ENCODE data around the gene AHDC1.

The AHDC1 gene

DNA sequence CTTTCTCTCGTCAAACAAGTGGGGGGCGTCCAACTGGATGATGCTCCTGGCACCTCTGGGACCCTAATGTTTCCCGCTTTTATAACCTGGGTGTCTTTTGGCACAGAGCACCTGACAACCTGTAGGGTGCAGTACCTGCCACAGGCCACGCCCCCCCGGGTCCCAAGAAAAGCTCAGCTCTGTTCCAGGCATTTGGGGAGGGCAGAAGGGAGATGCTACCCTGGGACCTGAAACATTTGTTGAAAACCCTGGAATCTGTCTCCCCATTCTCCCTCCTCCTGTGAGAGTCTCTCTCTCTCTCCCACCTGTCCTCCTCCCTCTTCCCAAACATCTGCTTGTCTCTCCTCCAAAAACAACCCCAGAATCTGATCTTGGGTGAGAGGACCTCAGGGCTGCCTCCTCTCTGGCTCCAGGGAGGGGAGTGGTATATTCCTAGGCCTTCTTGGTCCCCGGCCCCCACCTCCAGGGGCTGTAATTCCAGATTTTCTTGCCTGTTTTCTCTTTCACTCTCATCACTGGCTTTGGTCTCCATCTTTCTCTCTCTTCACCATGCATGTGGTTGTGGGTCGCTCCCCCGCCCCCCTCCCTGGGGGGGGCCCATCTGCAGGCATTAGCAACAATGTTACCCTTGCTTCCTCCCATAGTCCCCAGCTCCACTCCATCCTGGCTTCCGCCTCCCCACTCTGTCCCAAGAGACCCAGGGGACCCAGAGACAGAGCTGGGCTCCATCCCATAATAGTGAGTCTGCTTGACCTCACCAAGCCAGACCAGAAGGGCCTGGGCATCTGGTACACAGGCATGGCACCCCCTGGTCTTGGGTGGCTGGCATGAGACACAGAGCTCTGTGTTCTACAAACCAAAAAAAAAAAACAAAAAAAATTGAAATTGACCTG is 4.1 kb downstream of the AHDC1 start:
- no peak for DNase-seq (ENCODE audit: low read depth)

DNA sequence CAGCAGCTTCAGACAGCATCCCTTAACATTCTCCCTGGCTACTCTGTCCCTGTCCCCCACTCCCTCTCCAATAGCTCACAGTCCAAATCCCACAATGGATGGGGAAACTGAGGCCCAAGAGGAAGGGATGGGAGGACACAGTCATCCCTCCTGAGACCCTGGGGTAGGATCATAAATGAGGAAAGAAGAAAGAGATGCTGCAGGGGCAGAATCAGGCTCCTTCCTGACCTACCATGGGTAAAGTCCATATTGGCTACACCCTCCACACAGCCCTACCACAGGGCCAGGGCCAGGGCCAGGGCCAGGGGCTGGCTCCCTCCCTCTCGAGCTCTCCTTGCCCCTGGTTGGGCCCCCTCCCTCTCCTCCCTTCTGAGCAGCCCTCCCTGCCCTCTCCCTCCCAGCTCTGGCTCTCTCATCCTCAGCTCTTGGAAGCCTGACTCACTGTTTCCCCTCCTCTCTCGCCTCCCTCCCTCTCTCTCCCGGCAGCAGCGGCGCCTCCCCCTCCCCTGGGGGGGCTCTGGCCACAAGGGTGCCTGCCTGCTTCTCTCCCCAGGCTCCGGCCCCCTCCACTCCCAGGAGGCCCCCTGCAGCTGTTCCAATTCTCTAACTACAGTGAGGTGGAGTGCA is 4.9 kb downstream of the AHDC1 start:
- DNase-seq (ENCODE audit: low read depth), result no peak

DNA sequence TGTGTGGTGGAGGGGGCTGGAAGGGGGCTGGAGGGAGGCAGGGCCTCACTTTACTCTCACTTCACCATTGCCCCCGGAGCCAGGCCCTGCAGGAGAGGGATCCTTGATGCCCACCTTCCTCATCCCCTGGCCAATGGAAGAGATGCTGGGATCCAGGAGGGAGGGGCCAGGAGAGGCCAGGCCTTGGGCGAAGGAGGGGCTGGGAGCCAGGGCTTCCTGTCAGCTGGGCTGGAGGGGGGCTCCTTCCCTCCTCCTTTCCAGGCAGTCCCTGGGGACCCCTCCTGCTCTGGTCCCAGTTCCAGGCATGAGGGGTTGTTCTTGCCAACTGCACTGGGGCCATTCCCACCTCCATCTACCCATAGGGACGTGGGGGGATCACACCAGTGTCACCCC is 5.7 kb downstream of the AHDC1 start:
- DNase-seq (ENCODE audit: low read depth), result no peak

DNA sequence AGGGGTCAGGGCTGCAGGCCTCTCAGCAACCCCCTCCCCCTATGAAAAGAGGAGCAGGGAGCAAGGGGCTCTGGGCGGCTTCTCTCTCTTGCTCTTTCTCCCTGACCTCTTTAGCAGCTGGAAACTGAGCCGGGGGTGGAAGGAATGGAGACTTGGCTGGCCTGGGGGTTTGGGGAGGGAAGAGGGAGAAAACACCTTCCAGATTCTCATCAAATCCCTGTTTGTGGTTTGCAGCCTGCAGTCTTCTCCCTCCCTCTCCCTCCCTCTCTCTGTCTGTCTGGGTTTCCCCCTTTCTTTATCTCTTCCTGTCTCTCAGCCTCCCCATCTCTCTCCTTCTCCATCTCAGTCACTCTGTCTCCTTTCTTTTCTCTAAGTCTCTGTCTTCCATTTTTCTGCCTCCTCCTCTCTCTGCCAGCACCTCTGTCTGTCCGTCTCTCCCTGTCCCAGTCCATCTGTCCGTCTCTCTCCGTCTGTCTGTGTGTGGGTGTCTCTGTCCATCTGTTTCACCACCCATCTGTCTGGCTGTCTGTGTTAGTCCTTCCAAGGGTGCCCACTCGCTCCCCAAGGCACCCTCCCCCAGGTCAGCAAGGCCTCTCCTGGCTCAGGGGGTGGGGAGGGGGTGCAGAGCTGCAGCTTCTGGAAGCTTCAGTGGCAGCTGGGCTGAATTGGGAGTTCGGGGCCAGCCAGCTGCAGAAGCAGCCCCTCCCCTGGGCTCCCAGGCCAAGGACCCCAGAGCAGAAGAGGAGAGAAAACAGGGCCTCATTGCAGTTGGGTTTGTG is 6.2 kb downstream of the AHDC1 start:
- no peak for DNase-seq (ENCODE audit: low read depth)

DNA sequence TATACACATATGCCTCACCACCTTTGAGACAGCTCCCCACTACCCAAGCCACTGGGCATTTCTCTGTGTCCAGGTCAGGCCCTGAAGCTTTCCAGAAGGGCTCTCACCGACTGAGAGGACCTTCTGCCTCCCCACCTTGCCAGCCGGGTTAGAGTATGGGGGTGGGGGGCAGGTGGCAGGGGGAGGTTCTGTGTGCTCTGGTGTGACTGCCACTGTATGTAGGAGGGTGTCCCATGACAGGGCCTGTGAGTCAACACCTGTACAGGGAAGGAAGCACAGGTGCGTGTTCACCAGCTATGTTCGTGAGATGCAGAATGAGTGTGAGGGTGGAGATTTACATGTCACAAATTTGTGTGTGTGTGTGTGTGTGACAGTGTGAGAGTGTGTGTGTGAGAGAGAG is 7.0 kb downstream of the AHDC1 start:
- no peak for DNase-seq (ENCODE audit: low read depth)

DNA sequence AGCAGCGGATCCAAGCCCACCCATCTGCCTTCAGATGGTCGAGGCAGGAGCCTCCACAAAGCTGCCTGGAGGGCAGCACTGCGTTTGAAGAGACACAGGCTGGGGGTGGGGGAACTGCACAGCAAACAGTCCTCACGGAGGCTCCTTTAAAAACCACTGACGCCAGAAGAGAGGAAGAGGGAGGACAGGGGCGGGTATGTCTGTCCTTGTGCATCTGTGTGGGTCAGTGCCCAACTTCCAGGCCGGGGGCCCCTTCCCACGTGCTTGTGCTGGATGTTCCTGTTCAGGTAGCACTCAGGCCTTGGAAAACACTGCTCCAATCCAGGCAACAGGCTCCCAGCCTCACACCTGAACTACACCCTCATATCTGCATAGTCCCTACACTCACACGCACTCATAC is 7.7 kb downstream of the AHDC1 start:
- DNase-seq (ENCODE audit: low read depth), result no peak

DNA sequence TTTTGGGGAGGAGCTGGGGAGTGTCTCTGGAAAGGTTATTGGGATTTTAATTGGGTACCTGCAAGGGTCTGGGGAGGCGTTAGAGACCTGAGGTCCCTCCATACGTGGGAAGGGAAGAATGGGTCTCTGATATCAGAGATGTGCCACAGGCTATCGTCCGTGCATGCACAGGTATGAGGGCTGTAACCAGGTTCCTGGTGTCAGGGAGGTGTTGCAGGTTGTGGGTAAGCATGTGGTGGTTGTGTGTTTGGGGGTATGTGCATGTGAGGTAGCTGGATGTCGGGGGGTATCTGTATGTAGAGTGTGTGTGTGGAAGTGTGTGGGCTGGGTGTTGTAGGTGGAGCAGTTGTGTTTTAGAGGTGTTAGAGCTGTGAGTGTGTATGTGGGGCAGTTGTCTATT is 8.3 kb downstream of the AHDC1 start:
- DNase-seq (ENCODE audit: low read depth), result no peak

DNA sequence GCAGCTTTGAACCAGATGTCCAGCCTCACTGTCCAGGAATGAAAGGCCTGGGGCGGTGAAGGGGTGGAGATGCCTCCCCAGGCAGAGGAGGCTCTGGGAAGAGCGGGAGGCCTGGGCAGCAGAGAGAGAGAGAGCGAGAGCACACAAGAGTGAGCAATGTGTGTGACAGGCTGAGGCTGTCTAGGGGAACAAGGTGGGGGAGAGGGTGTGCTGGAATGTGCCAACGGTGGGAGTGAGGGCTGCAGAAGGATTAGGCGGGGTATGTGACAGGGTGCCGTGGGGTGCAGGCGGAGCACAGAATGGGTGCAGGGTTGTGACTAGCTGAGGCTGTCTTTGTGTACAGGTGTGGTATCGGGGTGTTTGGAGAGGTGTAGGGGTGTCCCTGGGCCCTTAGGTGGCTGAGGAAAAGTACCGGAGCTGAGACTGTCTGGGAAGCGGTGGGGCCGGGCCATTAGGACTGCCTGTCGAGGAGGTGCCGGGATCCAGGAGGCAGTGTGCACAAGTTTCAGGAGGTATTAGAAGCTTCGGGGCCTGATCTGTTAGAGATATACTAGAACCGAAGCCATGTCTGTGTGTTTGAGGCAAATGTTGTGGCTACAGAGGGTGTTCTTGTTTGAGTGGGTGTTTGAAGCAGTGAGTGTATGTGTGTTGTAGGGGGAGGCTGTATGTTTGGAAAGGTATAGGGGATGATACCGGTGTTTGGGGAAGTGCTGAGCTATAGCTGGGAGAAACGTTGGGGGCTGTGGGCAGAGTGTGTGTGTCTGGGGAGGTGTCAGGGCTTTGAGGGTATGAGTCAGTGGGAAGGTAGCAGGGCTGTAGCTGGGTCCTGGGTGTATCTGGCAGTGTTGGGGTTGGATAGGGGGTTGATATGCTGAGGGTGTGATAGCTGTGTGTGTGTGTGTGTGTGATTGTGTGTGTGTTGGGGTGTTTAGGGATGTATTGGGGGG is 9.1 kb downstream of the AHDC1 start:
- DNase-seq (ENCODE audit: low read depth), result no peak

DNA sequence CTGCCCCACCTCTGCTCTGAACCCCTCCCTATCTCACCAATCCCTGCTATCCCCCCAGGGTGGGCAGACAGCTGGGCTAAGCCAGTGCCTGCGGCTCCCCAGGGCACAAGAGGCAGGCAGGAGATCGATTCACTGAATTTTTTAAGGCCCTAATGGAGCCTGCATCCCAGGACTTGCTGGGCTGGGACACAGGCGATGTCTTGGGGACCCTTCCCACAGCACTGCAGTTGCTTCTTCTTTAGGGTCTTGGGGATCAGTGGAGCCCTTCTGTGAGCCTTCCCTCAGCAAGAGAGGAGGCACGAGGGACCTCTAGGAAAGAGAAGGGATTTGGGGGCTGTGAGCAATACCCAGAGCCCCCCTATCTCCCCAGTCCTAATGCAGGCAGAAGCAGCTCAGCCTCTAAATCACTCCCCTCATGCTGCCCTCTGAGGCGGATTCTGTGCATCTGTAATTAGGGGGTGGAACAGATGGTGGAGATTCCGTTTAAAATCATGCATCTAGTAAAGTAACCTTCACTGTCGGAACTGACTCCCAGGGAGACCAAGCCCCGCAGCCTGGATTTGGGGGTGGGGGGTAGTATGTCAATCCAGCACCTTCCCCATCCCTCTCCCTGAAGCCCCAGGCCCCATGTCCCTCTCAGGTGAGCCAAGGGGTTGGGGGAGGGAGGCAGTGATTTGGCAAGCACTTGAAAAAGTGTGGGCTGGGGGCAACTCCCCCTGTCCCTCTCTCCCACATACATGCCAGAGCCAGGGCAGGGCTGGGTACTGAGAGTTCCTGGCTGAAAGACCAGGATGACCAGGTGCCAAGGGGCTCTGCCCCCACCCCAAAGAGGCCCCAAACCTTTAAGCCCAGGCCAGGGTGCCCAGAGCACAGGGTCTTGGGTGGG is 10.0 kb downstream of the AHDC1 start:
- DNase-seq (ENCODE audit: low read depth), result no peak

DNA sequence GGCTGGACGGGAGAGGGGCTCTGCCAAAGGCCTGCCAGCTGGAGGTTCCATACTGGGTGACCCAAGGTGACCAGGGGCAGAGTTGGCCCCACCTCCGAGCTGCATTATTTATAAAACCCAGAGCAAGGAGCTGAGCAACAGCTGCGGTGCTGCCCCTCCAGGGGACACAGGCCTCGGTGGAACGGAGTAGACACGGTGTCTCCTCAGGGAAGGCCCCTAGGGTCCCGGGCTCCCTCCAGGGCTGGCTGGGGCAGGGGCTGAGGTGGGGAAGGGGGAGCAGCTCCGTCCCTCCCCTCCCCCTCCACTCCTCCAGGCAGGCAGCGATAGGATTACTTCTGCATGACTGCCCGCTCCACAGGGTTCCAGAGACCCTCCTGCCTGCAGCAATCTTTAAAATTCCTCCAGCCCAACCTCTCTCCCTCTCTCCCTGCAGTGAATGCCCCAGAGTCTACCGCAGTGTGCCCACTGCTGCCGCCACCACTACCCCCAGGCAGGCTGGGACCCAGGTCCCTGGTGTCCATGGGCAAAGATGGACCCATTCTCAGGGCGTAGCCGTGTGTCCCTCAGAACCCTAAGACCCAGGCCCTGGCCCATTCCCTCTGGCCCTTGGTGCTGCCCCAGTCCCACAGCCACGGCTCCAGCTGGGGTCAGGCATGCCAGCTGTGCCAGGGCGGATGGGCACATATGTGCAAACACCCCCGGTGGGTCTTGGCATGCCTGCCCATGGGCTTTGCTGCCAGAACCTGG is 10.8 kb downstream of the AHDC1 start:
- no peak for DNase-seq (ENCODE audit: low read depth)

DNA sequence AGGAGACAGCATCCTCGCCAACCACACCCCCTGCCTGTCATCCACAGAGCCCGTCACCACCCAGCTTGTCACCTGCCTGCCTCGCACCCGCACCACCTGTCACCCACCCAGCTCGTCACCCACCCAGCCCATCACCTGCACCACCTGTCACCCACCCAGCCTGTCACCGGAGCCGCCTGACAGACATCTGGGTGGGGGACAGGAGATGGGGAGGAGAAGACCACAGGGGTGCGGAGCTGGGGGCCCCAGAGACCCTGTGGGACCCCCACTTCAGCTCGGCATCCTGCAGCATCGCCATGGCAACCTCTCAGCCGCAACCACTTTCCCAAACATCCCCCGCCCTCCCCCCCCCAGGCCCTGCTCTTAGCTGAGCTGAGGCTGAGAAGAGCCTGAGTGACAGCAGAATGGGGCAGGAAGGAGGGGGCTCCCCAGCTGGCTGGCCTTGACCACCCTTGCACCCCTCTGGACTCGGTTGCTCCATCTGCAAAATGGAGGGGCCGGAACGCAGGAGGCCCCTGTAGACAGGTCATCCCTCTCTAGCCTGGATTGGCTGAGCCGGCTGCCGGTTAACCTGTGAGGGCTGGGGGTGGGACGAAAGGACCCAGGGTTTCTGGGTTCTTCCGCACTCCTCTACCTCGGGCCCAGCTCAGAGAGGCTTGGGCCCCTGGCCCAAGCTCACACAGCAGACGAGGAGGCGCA is 11.6 kb downstream of the AHDC1 start:
- DNase-seq (ENCODE audit: low read depth), result no peak

DNA sequence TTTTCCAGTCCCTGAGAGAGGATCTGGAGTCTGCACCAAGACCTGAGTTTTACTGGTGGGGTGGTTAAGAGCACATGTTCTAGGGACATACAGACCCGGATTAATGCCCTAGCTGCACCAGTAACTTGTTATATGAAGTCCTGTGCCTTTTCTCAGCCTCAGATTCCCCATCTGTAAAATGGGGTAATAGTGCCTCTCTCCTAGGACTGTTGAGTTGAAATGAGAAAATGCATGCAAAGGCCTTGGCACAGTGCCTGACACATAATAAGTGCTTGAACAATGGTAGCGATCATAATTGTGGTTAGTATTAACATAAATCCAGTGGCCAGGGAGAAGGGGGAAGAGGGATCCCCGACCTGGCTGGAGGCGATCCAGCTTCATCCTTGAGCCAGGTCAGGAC is 12.3 kb downstream of the AHDC1 start:
- no peak for DNase-seq (ENCODE audit: low read depth)

DNA sequence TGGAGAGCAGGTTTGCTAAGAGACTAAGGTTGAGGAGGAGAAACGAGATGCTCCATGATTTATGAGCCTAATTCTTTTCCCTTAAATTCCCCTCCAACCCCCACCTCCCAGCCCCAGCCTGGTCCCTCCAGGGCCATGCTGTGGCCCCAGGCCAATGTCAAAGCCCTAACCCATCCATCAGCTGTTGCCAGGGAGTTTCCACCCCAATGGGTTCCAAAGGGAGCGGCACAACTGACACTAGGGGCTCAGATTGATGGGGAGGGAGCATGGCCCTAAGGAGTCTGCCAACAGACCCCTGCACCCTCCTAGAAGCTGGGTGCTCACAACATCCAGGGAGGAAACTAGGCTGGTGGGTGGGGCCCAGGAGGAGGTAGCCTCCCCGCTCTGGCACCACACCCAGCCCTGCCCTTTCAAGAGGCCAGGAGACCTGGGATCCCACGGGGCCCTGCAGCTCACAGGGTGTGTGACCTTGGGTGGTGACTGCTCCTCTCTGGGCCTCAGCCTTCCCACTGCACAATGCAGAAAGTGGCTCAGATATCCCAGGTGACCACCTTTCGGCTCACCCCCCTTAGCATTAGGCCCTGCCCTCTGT is 12.9 kb downstream of the AHDC1 start:
- DNase-seq (ENCODE audit: low read depth), result no peak

DNA sequence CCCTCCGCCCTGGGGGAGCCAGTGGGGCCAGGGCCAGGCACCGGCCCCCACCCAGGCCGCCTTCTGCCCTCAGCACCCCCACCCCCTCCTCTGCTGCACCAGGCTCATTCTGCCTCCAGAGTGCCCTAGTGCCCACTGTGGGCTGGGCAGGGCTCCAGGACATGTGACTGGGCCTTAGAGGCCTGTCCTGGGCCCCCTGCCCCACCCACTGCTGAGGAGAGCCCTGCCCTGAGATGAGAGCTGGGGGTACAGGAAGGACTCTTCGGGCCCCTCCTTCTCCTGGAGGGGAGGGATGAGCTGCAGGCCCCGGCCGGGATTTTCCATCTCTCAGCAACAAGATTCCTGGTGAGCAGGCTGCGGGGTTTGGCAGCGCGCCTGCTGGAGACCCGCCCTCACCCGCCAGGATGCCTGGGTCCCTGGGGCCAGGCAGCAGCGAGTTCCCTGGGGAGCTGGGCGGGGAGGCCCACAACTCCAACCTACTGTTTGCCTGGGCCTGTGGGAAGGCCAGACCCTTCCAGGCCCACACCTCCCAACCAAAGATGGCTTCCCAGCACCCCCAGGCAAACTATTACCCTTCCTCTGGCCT is 14.0 kb downstream of the AHDC1 start:
- DNase-seq (ENCODE audit: low read depth), result no peak

DNA sequence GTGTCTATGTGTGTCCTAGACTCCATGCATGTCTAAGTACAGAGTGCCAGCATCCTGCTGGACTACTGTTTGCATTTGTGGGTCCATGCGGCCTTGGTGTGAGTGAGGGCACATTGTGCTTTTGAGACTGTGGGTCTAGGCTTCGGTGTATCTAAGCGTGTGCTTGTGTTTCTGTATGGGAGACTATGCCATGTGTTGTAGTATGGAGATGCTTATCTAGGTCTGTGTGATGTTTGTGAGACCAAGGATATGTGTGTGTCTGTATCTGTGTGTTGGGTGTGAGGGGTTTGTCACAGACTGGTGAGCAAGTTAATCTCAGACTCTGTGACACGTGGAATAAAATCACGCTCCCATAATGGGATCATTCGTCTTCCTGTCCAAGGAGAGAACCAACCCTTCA is 14.5 kb downstream of the AHDC1 start:
- DNase-seq (ENCODE audit: low read depth), result no peak

DNA sequence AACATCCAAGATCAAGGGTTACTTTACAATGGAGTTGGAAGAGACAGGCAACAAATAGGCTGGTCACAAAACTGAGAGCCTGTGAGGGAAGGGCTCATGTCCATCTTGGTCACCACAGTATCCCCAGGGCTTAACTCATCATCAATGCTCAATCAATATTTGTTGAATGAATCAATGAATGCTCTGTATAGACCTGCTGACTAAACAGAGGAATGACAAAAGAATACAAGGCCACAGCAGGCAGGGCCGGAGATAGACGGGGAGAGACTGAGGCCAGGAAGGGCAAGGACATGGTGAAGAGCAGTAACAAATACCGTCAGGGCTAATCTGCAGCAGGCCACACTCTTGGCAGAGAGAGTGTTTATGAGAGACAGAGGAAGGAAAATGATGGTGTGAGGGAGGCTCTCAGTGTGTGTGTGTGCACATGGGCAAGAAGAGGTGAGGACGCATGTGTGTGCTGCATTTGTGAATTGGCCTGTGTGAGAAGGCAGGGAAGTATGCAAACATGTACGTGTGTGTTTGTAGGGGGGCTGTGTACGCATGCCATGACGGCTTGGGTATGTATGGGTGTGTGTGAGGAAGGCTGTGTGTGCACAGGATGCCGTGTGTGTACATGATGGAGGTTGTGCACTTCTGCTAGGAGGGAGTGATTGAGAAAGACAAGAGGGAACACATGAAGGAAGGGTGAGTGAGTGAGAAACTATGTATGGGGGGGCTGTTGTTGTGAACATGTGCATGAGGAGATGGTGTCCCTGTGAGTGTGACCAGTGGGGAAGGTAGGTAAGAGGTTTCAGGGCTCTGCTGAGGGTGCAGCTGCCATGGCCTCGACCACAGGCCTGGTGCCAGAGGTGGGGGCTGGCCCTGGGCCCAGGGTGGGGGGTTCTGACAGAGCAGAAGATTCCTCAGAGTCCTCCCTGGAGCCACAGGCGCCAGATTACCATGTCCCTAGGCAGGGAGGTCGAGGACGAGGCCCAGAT is 15.4 kb downstream of the AHDC1 start:
- no peak for DNase-seq (ENCODE audit: low read depth)

DNA sequence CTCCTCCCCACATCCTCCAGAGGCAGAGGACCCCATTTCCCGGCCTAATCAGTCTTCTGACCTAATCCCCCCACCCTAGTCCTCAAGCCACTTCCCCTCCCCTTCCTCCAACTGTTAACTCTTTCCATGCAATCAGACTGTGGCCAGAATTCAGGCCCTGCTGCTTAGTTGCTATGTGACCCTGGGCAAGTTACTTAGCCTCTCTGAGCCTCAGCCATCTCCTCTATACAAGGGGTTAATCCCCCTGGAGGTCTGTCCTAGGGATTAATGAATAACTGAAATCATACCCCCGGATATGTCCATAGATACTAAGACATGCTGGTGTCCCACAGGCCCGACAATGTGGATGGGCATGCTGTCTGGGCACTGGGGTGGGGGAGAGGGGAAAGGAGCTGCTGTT is 18.3 kb downstream of the AHDC1 start:
- no peak for DNase-seq (ENCODE audit: low read depth)
